PFSK-1 (cell line): ENCODE measurements around the gene TMEM266.

Source experiments
- FOXP2 ChIP-seq: optimal IDR thresholded peaks from 2 replicates; pipeline ENCODE3; 2011; ENCODE audit warnings: borderline replicate concordance, control low read depth, inconsistent platforms; ENCODE audit not compliant: insufficient read depth; ENCODE audit errors: extremely low read length, extremely low read depth
- POLR2AphosphoS5 ChIP-seq: IDR thresholded peaks from 2 replicates; pipeline ENCODE4 v1.6.1; 2012; ENCODE audit warnings: low read depth, mild to moderate bottlenecking, control low read depth, low read length, moderate library complexity
- REST ChIP-seq, 2 experiments: IDR thresholded peaks; 2 replicates each; pipeline versions ENCODE4 v1.6.1 to v1.8.0; 2011 to 2012; ENCODE audit warnings: low read depth in 2 of 2, low read length in 2 of 2, control low read depth in 1 of 2, inconsistent platforms in 1 of 2, mild to moderate bottlenecking in 1 of 2, moderate library complexity in 1 of 2; ENCODE audit not compliant: insufficient read depth in 1 of 2
- SIN3A ChIP-seq: IDR thresholded peaks from 2 replicates; pipeline ENCODE4 v1.6.1; 2012; ENCODE audit warnings: mild to moderate bottlenecking, low read length, moderate library complexity, borderline replicate concordance; ENCODE audit not compliant: insufficient read depth
- TAF1 ChIP-seq: IDR thresholded peaks from 2 replicates; pipeline ENCODE4 v1.6.1; 2012; ENCODE audit warnings: low read length, control low read depth, borderline replicate concordance; ENCODE audit not compliant: insufficient read depth

GRCh38 chr15:76179023-76179422 is 119.2 kb downstream of the TMEM266 start:
- TF ChIP-seq TAF1: no peak
- no peak for TF ChIP-seq FOXP2
- no peak for TF ChIP-seq SIN3A
- TF ChIP-seq POLR2AphosphoS5: no peak
- no peak for TF ChIP-seq REST (IDR thresholded peaks at IDR 0.05; ENCODE audit: insufficient read depth in 1 of 2, low read depth in 2 of 2, low read length in 2 of 2)
